Stimulated activated CD4-positive, alpha-beta T cell treated with anti-CD3 and anti-CD28 coated beads, Interleukin-1b, Interleukin-23, amount 100 ng/mL, for 4 hours (primary cell): Measurements from ENCODE around the gene SLC6A11.

Experiments
- DNase-seq, 2 donors: peaks; one replicate each; pipeline ENCODE4 v3.0.0-alpha.2; 2020; ENCODE audit warnings: low read depth in 2 of 2

Gene SLC6A11

DNA sequence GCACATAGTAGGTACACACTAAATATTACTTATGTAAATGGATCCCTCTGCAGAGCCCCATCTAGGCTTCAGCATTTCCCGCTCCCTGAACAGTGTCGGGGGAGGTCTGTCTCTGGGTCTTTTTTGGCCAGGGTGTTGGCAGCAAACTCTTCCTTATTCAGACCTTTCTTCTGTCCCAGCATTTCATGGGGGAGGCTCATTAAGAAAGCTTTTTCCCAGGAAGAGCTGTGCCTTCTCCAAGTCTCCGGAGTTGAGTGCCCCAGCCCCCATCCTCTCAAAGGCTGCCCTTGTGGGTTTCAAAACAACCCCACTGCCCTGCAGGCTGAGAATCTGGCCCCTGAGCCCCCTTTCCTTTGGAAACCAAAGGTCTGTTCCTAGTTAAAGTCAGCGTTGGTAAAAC lies 25.1 kb downstream of the SLC6A11 start:
- DNase-seq: no peak

DNA sequence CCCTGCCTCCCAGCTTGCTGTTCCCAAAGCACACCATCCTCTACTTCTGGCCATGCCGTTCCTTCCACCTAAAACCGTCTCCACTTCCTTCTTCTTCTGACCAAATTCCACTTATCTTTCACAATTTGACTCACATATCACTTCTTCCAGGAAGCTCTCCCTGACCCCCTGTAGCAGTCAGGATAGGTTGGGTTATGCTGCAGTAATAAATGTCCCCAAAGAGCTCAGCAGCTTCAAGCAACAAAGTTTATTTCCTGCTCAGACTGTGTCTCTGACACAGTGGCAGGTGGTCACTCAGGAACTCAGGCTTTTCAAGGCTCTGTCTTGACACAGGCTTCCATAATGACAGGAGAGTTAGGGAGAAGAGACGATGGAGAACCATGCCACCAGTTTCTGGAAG lies 27.4 kb downstream of the SLC6A11 start:
- DNase-seq: no peak

DNA sequence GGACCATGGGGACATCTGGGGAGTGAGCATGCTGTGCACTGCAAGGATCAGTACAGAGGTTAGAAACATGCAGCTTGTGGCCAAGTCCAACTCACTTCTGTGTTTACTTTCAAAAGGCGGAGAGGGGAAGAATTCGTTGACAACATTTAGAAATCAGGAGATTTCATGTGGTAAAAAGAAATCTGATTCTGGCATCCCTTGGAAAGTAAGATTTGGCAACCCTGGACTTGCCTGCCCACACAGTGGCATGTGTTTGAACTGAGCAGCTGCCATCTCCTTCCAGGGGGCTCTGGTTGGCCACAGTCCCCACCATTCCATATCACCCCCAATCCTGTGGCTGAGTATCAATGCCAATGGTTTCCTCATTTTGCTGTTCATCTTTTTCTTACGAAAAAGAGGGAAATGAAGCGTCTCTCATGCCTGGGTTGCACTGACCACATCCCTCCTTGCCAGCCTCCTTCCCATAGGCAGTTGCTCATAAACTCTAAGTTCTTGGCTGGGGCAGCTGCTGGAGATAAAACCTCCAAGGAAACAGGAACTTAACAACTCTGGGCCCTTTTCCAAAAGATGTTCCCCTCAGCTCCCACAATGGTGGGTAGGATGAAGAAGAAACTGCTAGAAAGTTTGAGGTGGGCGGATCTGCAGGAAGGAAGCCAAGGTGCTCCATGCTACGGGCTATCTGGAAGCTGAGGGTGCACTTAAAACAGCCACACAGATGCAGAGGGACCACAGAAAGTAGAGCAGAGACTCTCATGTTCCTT lies 29.2 kb downstream of the SLC6A11 start:
- no peak for DNase-seq

DNA sequence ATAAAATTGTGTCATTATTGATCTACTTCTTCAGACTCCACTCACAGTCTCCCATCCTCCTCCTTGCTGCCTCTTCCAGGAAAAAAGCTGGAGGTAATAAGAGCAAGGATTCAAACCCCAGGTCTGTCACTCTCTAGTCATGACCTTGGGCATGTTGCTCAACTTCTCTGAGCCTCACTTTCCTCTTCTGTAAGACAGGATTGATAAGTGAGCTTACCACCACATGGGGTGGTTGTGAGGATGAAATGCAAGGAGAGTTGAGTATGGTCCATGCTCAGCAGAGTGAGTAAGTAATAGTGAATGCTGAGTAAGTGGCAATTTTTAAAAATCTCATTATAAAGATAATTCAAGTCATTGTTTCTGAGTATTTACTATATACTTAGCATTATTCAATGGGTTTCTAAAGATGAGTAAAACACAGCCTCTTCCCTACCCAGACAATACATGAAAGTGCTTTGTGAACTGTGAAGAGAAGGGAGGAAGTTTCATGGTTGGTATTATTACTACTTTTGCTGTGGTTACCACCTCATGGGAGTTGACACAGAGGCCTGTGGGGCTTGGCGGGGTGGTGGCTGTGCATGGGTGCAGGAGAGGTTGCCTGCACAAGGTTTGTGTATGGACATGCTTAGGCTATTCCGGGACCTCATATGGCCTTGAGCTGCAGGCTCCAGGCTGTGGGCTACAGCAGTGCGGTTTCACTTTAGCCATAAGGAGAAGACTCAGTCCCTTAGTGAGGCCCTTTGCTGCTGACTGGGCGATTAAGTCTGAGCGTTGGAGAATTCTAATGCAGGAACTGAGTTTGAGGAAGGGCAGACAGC lies 30.0 kb downstream of the SLC6A11 start:
- no peak for DNase-seq

DNA sequence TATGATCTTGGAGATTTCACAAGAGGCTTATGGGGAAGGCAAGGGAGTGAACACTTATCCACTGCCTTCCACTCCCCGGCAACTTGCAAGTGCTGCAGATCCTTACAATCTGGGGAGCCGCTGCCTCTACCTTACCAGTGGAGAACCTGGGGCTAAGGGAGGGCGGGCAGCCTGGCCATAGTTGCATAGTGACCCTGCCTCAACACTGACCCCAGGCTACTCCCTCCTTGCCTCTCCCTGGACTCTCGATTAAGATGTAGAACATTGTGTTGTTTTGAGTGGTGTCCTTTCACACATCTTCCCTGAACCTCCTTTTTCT lies 30.6 kb downstream of the SLC6A11 start:
- DNase-seq: no peak

DNA sequence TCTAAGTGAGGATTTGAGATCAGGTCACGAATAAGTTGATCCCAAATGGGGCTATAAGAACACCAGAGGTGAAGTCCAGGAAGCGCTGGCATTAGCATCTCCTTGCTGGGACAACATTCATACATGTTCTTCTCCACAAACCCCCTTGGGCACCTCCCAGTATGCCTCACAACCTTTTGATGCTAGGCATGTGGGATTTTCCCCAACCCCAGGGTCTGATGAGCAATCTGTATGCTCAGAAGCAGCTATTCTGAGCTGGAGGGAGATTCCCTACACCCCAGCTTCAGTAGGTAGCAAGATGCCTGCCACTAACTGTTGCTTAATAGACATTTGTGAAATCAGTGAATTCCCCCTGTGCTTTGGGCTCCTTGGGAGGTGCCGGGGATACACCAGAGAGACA lies 32.2 kb downstream of the SLC6A11 start:
- no peak for DNase-seq

DNA sequence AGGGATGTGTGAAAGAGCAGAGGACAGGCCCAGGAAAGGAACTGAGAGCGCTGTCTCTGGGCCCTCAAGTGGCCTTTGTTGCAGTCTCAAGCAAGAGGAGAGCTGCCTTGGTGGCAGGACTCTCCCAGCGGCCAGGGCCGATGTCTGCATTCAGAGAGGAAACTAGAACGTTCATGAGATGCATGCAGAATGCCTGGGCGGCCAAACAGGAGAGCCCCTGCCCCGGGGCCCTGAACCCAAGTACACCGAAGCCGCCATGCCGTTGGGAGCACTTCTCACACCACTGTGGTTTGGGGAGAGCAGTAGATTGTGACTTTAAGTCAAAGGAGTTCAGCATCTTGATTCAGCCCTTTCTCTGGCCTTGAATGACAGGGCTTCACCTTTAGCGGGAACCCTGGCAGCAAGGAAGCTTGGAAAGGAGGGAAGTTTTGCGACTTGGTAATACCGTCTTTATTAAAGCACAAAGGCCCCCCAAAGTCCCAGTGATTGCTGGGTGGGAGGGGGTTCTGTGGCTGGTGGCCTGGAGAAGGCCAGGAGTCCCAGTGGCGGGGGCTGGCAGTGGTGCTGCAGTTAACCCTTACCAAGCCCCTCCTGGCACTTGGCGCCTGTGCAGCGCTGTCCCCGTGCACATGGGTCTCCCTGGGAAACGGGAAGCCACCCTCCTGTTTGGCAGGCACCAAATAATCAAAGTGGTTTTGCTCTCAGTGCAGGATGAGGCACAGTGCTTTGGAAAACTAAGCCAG lies 36.2 kb downstream of the SLC6A11 start:
- no peak for DNase-seq

DNA sequence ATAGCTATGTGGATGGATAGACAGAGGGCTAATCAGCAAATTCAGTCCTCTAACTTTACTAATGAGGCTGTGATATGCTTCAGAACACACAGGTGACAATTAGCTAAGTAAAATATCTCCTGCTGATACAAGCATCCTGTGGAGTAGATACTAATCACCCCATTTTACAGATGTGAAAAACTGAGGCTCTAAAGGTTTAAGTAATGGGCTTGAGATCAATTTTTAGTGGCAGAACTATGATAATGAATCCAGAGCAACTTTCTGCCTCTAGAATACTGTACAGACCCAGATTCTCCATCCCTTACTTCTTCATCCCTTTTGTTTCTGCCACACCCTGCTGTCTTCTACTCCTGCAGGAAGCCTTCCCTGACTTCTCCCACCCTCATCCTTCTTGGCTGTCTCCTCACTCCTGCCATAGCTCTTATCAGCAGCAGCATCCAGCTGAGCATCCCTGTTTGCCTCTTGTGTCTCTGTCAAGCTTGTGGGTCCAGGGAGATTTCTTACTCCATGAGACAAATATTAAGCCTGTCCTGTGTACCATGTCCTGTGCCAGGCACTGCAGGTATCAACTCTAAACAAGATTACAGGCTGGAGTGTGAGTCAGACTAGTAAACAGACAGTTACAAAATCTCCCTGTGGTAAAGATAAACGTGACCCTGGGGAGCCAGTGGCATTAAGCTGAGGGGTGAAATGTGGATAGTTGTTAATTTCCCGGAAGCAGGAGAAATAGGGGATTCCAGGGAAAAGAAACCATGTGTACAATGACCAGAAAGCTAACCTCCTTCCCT lies 39.2 kb downstream of the SLC6A11 start:
- DNase-seq: no peak

DNA sequence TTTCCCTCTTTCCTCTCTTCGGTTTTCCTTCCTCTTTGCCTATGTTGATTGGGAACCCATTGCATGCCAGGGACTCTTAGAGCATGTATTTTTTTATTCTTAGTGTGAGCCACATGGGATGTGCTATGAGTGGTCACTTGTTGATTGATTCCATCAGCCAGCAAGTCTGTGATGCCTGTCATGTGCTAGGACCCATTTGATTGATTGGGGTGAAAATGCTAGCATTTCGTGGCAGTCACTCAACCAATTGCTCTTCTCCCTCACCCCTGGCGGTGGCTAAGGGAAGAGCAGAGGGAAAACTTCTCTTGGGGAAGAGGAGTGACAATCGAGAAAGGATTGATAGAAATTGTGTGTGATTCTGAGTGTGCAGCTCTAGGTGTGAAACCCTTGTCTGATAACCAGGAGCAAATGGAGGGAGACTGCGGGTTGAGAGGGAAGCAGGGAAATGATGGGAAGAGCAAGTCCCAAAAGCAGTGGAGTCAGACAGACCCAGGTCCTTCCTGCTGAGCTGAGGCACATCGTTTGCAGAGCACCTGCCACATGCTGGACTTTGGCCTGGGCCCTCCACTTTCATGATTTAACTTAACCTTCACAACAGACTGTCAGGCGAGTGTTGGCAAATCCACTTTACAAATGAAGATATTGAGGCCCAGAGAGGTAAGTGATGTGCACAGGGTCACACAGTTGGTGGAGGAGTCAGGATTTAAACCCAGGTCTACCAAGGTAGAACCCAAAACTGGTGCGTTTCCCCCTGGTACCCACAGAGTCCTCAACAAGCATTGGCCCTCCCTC lies 40.0 kb downstream of the SLC6A11 start:
- no peak for DNase-seq

DNA sequence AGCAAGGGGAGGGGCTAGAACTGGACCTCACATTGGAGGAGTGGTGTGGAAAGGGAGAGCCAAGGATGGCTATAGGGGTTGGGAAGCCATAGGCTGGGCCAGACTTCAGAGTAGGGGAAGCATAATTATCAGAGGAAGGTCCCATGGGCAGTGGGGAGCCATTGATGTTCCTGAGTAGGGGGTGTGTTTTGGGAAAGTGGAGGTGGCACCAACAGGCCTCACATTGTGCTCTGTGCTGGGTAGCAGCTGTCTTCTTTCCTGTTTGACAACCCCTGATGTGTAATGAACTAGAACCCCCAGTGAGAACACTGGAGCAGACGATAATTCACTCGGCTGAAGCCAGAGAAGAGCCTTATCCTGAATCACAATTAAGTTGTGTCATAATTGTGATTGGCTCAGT lies 41.2 kb downstream of the SLC6A11 start:
- no peak for DNase-seq

DNA sequence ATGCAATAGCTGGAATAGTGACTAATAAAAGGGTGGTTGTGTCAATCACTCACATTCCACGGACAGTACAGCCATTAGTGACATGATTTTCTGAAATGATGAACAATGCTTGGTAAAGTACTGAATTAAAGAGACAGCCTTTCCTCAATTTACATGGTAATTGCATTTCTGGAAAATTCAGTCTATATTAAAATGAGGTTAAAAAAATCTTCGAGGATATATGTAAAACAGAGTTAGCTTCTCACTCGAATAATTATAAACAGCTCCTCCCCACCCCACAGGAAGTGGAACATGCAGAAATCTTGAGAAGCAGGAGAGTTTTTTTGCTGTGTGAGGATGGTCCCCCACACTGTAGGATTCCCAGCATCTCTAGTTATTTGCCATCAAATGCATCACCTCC lies 42.1 kb downstream of the SLC6A11 start:
- no peak for DNase-seq

DNA sequence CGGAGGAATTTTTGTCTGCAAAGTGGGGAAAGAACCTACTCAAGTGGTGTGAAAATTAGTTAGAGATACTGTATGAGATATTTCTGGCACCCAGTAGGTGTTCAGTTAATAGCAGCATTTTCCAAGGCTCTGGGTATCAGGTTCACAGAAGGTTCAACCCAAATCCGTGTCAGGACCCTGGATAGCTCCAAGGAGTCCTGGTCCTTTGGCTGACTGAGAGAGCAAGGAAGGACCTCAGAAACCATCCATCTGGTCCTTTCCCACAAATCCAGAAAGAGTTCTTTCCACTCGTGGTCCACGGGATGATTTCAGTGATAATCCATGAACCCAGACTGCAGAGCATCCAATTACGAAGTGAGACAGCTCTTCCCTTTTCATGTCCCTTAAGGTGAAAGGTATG lies 51.4 kb downstream of the SLC6A11 start:
- no peak for DNase-seq

DNA sequence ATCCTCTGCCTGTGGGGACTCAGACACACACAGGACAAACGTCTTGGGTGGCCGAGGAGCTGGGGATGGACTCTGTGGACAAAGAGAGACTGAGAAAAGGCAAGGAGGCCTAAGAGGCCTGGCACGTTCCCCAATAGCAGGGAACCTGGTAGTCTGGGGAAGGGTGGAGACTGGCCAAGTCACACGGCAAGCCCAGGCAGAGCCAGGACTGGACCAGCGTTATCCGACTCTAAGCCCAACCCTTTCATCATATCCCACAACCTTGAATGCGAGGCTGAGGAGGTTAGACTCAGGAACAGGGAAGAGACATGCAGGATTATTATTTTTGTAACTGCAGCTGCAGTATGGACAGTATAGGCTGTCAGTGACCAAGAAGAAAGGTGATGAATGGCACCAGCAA lies 53.4 kb downstream of the SLC6A11 start:
- no peak for DNase-seq

DNA sequence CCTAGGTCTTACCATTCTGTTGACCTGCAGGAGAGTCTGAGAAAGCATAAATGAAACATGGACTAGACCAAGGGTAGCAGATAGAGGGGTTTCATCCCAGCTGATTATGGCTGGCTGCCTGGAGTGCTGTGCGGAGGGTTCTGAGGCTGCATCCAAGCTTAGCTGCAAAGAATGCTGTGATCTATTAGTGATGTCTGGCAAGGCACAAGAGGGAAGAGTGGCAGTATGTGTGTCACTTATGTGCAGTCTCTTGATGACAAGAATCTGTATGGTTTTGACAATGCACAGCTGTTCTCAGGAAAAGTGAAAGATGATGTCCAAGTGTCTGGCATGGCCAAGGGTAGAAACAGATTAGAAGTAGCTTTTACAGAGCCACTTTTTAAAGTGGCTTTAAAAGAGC lies 54.3 kb downstream of the SLC6A11 start:
- DNase-seq: no peak

DNA sequence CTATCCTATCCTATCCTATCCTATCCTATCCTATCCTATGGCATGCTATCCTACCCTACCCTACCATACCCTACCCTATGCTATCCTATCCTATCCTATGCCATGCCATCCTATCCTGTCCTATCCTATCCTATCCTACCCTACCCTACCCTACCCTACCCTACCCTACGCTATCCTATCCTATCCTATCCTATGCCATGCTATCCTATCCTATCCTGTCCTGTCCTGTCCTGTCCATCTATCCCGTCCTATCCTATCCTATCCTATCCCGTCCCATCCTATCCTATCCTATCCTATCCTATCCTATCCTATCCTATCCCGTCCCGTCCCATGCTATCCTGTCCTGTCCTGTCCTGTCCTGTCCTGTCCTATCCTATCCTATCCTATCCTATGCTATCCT lies 57.4 kb downstream of the SLC6A11 start:
- no peak for DNase-seq

DNA sequence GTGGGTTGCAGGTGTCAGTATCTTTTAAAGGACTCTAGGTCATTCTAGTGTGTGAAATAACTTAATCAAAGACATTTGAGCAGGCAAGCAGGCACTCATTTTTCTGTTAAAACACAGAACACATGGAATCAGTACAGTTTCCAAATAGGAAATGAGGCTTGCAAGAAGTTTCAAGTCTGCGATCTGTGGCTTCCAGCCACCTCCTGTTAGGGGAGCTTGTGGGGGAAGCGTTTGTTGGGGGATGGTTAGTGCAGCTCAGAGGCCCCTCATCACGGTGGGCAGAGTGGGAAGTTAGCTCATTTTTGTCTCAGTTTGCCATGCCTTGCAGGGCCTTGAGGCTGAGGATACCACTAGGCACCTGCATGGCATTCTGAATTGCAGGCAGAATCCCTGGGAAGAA lies 59.9 kb downstream of the SLC6A11 start:
- DNase-seq: no peak

DNA sequence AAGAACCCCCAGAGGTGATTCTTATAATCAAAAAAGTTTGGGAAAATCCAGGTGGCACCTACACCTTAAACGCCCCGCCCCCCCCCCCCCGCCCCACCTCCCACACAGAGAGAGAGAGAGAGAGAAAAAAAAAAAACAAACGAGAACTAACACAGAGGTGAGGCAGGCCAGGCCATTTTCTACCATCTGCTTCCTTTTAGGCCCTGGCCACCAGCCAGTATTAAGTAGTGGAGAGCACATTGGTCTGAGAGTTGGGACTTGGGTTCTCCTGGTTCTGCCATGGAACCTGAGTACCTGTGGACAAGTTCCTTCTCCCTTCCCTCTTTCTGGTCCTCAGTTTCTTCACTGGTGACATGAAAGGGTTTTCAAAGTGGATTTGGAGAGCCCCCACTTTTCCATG lies 60.6 kb downstream of the SLC6A11 start:
- DNase-seq: no peak

DNA sequence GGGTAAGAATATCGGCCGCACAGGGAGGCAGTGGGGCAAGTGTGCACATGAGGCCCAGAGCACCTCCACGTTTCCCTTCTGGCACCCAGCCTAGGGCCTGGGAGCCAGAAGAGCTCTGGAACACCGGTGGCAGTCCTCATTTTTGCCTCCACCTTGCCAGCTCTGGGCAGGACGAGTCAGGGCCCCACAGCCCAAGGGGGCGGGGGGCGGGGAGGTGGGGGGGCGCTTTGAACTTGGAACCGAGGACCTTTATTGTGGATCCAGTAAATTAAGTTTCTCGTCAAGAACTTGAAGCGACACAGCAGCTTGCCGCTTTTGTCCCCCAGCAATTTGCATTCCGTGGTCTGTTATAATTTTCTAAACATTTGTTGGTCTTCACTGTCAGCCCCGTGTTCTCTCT lies 66.8 kb downstream of the SLC6A11 start:
- no peak for DNase-seq

DNA sequence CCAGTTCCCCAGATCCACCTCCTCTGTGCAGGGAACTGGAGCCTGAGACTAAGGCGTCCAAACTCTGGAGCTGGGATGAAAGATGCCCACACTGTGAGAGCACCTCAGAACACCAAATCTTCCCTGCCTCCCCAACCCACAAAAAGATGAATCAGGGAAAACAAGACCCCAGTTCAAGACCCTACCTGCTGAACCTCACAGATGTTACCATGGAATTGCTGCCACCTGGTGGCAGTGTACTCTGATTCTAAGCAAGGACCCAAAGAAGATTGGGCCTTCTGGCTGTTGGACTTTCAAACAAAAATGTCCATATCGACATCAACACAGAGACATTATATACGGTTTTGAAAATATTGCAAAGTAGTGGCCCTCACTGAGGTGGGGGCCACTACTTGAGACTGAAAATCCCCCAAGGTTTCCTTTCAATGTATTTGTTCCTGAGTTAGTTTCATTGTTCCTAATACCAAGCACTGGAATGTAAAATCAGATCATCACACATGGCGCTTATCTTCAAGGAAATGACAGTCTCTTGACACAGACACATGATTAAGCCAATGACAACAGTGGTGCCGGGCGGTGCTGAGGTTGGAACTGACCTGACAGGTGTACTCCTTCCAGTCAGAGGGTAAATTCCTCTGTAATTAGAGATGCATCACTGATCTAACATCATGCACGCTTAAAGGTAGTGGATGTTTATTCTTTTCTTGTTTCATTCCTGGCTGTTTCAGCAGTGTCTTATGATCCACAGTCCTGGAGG lies 67.6 kb downstream of the SLC6A11 start:
- DNase-seq: no peak

DNA sequence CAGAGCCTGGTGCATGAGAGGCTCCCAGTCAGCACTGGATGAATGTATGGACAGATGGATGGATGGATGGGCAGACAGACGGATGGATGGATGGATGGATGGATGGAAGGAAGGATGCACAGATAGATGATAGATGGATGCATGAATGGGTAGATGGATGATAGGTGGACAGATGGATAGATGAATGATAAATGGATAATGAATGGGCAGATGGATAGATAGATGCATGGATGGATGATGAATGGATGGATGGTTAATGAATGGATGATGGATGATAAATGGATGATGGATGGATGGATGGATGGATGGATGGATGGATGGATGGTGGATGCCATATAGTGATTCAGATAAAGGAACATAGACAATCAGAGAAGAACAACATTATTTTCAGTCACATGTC lies 71.0 kb downstream of the SLC6A11 start:
- DNase-seq: no peak
